ENCODE results near the gene PHLPP1. TPM values are rescaled to one million over a fixed set of nuclear protein-coding genes. Genes with fewer than 3 reads are reported as not detected.
A peak's percentile ranks its signal among the peaks of the same experiment; 100 is the strongest.

The PHLPP1 gene
- total RNA-seq, 1 experiment from 2014 or later, result 39.9 TPM

DNA sequence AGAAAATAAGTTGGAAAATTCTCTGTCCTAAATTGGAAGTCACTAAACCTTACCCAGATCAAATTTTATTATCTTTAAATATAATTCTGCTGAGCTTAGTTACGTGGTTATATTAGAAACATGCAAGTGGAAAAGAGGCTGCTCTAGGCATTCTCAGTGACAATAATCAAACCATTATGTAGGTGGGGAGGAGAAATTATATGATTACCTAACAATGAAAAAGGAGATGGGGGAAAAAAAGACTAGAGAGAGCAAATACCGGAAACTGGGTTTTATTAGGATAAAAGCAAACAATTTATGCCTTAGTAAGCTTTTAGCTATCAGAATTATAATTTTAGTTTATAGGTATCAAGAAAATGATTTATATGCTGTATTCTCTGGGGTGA lies 53.2 kb downstream of the PHLPP1 start:
- H3K4me1 Mint-ChIP-seq, result peaks cover 51% of the 10 kb centered on the region in 2 experiments
- Histone ChIP-seq H4K20me1 (ENCODE audit: control insufficient read depth, insufficient read depth, insufficient read length) (no peaks in the 10 kb centered on the region), H3K9ac (ENCODE audit: extremely low read depth, insufficient read length, low read length) (no peak overlapping the region), H3K56ac (ENCODE audit: insufficient read length, low read depth, low read length) (no peak overlapping the region), H3K18ac (ENCODE audit: insufficient read length, low read depth, low read length) (no peak overlapping the region), H3K27me3 (ENCODE audit: insufficient read depth, low read length) (no peaks in the 10 kb centered on the region), H3K23ac (ENCODE audit: insufficient read length, low read depth, low read length) (no peak overlapping the region), H4K5ac (ENCODE audit: insufficient read length, low read depth, low read length) (no peak overlapping the region), H3K9me3 (ENCODE audit: control insufficient read depth, low read depth, low read length) (no peaks in the 10 kb centered on the region), H3K79me2 (ENCODE audit: insufficient read depth, low read length) (peaks cover 53% of the 10 kb centered on the region; the same call in 1 of the 2 replicates), H2AK5ac (ENCODE audit: insufficient read length, low read length) (no peak overlapping the region), H3K14ac (ENCODE audit: insufficient read depth, low read length) (no peak overlapping the region), H2BK20ac (ENCODE audit: low read depth, low read length, poor library complexity, severe bottlenecking) (no peak overlapping the region), H2BK120ac (ENCODE audit: low read depth, low read length, poor library complexity, severe bottlenecking) (no peak overlapping the region), H2BK12ac (ENCODE audit: insufficient read length, low read depth, low read length) (no peak overlapping the region), H2BK5ac (ENCODE audit: insufficient read length, low read length) (no peak overlapping the region), H2AFZ (ENCODE audit: low read length) (no peak overlapping the region), H3T11ph (ENCODE audit: low read length) (no peak overlapping the region), H3K79me1 (ENCODE audit: insufficient read depth, low read depth, low read length, poor library complexity, severe bottlenecking) (peaks cover 9% of the 10 kb centered on the region), H2BK15ac (ENCODE audit: low read depth, low read length) (no peak overlapping the region), H3K4ac (ENCODE audit: low read depth, low read length) (no peak overlapping the region), H3K4me2 (ENCODE audit: insufficient read depth, insufficient read length, low read length) (no peak overlapping the region), H4K91ac (ENCODE audit: insufficient read length, low read depth, low read length) (no peak overlapping the region), H3K27ac (ENCODE audit: insufficient read length, low read depth, low read length) (no peak overlapping the region), H3K23me2 (ENCODE audit: insufficient read length, low read depth, low read length, poor library complexity, severe bottlenecking) (no peaks in the 10 kb centered on the region), H3K4me1 (ENCODE audit: insufficient read depth, low read length) (peaks cover 20% of the 10 kb centered on the region), H4K8ac (replicated peaks; ENCODE audit: insufficient read length, low read depth, low read length) (no peak overlapping the region)
- no peaks in the 10 kb centered on the region for H3K9me3 Mint-ChIP-seq
- no peak for DNase-seq
- 0 out of 7 replicates have a peak overlapping the region, but pooled peaks of 1 of the 3 experiments have one; percentile 65 for H3K27ac Mint-ChIP-seq
- TF ChIP-seq, protein P1, sequence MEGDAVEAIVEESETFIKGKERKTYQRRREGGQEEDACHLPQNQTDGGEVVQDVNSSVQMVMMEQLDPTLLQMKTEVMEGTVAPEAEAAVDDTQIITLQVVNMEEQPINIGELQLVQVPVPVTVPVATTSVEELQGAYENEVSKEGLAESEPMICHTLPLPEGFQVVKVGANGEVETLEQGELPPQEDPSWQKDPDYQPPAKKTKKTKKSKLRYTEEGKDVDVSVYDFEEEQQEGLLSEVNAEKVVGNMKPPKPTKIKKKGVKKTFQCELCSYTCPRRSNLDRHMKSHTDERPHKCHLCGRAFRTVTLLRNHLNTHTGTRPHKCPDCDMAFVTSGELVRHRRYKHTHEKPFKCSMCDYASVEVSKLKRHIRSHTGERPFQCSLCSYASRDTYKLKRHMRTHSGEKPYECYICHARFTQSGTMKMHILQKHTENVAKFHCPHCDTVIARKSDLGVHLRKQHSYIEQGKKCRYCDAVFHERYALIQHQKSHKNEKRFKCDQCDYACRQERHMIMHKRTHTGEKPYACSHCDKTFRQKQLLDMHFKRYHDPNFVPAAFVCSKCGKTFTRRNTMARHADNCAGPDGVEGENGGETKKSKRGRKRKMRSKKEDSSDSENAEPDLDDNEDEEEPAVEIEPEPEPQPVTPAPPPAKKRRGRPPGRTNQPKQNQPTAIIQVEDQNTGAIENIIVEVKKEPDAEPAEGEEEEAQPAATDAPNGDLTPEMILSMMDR (conservative IDR thresholded peaks at IDR 0.05), result no peak
- no CpG with 5 or more reads among the region's 2 CpGs for WGBS (ENCODE audit: extremely low coverage, insufficient read length, low lambda C conversion rate)
- no peaks in the 10 kb centered on the region for H3K27me3 Mint-ChIP-seq (ENCODE audit: low read depth)
- H3K4me3 Mint-ChIP-seq, result no peak overlapping the region
- H3K36me3 Mint-ChIP-seq (ENCODE audit: insufficient read depth in 1 of 3, low read depth in 3 of 3), result peaks cover 5 to 8% (median 7%) of the 10 kb centered on the region in 3 experiments; a peak in 6 of 7 replicates

All from H9 (cell line).